Left ventricle myocardium inferior (tissue), 1 donor: ENCODE data around the gene PHTF1. TPM values are rescaled to one million over a fixed set of nuclear protein-coding genes. Genes with fewer than 3 reads are reported as not detected.

Experiments
- DNase-seq: peaks from one replicate; pipeline ENCODE4 v3.0.0-alpha.2; 2020
- H3K27ac ChIP-seq: fragments of 200-600 bp; replicated peaks from 2 replicates; pipeline ENCODE4 v1.8.0; 2021
- H3K27me3 ChIP-seq: fragments of 200-600 bp; 2 replicates; pipeline ENCODE4 v1.8.0; 2021; ENCODE audit warnings: low read depth
- H3K36me3 ChIP-seq: fragments of 200-600 bp; 2 replicates; pipeline ENCODE4 v1.8.0; 2021
- H3K4me1 ChIP-seq: fragments of 200-600 bp; 2 replicates; pipeline ENCODE4 v1.8.0; 2021
- H3K4me3 ChIP-seq: fragments of 200-600 bp; 2 replicates; pipeline ENCODE4 v1.8.0; 2021; ENCODE audit warnings: mild to moderate bottlenecking, moderate library complexity
- H3K9me3 ChIP-seq: fragments of 200-600 bp; replicated peaks from 2 replicates; pipeline ENCODE4 v1.8.0; 2021
- intact Hi-C: fragments of 100-400 bp; cut with micrococcal nuclease; formaldehyde crosslinking; loops from one replicate; pipeline ENCODE4 v1.11.0; 2022
- total RNA-seq: library from RNA; stranded (reverse); fragmentation: NEBNext Ultra II Directional; extraction: Animal tissue kit (Norgen Biotek cat#: 25700); gene quantifications from one replicate; pipeline ENCODE4 v1.2.1, GENCODE V29; 2021
- TF ChIP-seq, protein P1 (sequence below): fragments of 200-600 bp; IDR thresholded peaks from 2 replicates; pipeline ENCODE4 v1.8.0; 2021; ENCODE audit warnings: antibody characterized with exemption, mild to moderate bottlenecking, borderline replicate concordance
- donor health status: DM: no; HTN: yes; CAD: no; lungs with severe emphysema.

Gene PHTF1
- total RNA-seq, 1 donor from 2014 or later = 10.7 TPM

GRCh38 chr1:113670650-113671049 lies 88.6 kb downstream of the PHTF1 start:
- Histone ChIP-seq H3K36me3 (peaks cover 15% of the 10 kb centered on the region), H3K9me3 (no peaks in the 10 kb centered on the region), H3K27me3 (no peaks in the 10 kb centered on the region), H3K4me3 (no peak overlapping the region), H3K27ac (no peak overlapping the region), H3K4me1 (no peaks in the 10 kb centered on the region)
- intact Hi-C loops = no loop called here
- TF ChIP-seq, protein P1, sequence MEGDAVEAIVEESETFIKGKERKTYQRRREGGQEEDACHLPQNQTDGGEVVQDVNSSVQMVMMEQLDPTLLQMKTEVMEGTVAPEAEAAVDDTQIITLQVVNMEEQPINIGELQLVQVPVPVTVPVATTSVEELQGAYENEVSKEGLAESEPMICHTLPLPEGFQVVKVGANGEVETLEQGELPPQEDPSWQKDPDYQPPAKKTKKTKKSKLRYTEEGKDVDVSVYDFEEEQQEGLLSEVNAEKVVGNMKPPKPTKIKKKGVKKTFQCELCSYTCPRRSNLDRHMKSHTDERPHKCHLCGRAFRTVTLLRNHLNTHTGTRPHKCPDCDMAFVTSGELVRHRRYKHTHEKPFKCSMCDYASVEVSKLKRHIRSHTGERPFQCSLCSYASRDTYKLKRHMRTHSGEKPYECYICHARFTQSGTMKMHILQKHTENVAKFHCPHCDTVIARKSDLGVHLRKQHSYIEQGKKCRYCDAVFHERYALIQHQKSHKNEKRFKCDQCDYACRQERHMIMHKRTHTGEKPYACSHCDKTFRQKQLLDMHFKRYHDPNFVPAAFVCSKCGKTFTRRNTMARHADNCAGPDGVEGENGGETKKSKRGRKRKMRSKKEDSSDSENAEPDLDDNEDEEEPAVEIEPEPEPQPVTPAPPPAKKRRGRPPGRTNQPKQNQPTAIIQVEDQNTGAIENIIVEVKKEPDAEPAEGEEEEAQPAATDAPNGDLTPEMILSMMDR = no peak
- no peak for DNase-seq

DNA sequence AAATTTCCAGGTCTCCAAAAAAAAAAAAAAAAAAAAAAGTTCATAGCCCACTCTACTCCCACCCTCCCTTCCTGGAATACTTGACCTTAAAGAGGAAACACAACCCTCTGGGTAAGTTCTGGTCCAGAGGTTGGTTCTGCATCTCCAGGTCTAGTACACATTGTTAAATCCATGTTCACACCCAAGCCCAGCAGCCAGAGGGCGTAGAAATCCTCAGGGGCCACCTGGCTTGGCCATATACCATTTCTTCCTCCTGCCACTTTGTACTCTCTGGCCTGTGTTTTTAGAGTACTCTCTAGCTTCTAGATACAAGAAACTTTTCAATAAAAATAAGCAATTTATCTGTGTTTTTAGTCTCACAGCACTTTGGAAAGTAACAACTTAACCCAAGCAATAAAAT lies 89.3 kb downstream of the PHTF1 start:
- Histone ChIP-seq H3K4me1 (no peaks in the 10 kb centered on the region), H3K4me3 (no peak overlapping the region), H3K36me3 (peaks cover 15% of the 10 kb centered on the region), H3K27ac (no peak overlapping the region), H3K9me3 (no peaks in the 10 kb centered on the region), H3K27me3 (no peaks in the 10 kb centered on the region)
- no peak for DNase-seq
- intact Hi-C loops = no loop called here
- TF ChIP-seq, protein P1 = no peak

- Histone ChIP-seq H3K36me3 (peaks cover 6% of the 10 kb centered on the region), H3K27ac (no peak overlapping the region), H3K4me3 (no peak overlapping the region), H3K27me3 (no peaks in the 10 kb centered on the region), H3K4me1 (no peaks in the 10 kb centered on the region), H3K9me3 (no peaks in the 10 kb centered on the region)
- DNase-seq = no peak
- TF ChIP-seq, protein P1 = no peak
- intact Hi-C loops = no loop called here
Measured at GRCh38 chr1:113666126-113666525, 93.2 kb downstream of the PHTF1 start.

GRCh38 chr1:113665071-113665470 lies 94.2 kb downstream of the PHTF1 start:
- Histone ChIP-seq H3K27me3 (no peaks in the 10 kb centered on the region), H3K9me3 (no peaks in the 10 kb centered on the region), H3K27ac (no peak overlapping the region), H3K36me3 (peaks cover 6% of the 10 kb centered on the region), H3K4me1 (no peaks in the 10 kb centered on the region), H3K4me3 (no peak overlapping the region)
- no peak for DNase-seq
- intact Hi-C loops = no loop called here
- TF ChIP-seq, protein P1 = no peak

GRCh38 chr1:113663165-113663951 lies 95.9 kb downstream of the PHTF1 start:
- H3K27ac ChIP-seq = no peak overlapping the region
- no peaks in the 10 kb centered on the region for H3K27me3 ChIP-seq
- TF ChIP-seq, protein P1 = no peak
- H3K4me1 ChIP-seq = peaks cover 9% of the 10 kb centered on the region
- no peak overlapping the region for H3K4me3 ChIP-seq
- no peaks in the 10 kb centered on the region for H3K9me3 ChIP-seq
- intact Hi-C loops = no loop called here
- H3K36me3 ChIP-seq = peaks cover 6% of the 10 kb centered on the region
- no peak for DNase-seq
